Common myeloid progenitor, CD34-positive (primary cell): ENCODE results near the gene MUC12.
"Not testable (repeated sequence)": the region's sequence is repeated elsewhere in the genome, so short reads cannot be mapped to it uniquely, and the experiment has no call there.

Experiments
- CTCF ChIA-PET: fragments of 350-600 bp; sonication (Branson Sonifier 250); formaldehyde crosslinking; loops from one replicate; lab custom pipeline; 2021; ENCODE audit warnings: antibody characterized with exemption; lab: Charles Lee
- POLR2A ChIA-PET: fragments of 350-600 bp; sonication (Branson Sonifier 250); formaldehyde crosslinking; loops from one replicate; lab custom pipeline; 2021; ENCODE audit warnings: antibody characterized with exemption; lab: Charles Lee
- DNase-seq, 3 donors: peaks; one replicate each; pipeline versions ENCODE4 v3.0.0 to v3.0.0-alpha.2; 2013
- H3K27ac ChIP-seq, 2 experiments: 1 replicate in 1 of 2; 2 replicates in 1 of 2; pipeline ENCODE4 v1.7.0; 2013; ENCODE audit warnings: inconsistent platforms in 2 of 2, low read length in 2 of 2, mild to moderate bottlenecking in 2 of 2, low read depth in 1 of 2, moderate library complexity in 1 of 2; ENCODE audit not compliant: severe bottlenecking in 2 of 2, insufficient read depth in 1 of 2, poor library complexity in 1 of 2
- H3K27me3 ChIP-seq, 5 experiments: replicated peaks in 2 of 5; 1 replicate in 3 of 5; 2 replicates in 2 of 5; pipeline versions ENCODE4 v1.6.1 to v1.7.0; 2013; ENCODE audit warnings: low read length in 4 of 5, mild to moderate bottlenecking in 2 of 5, moderate library complexity in 2 of 5, inconsistent platforms in 1 of 5; ENCODE audit not compliant: insufficient read depth in 5 of 5, control insufficient read depth in 4 of 5
- H3K36me3 ChIP-seq, 4 experiments: 1 replicate in 2 of 4; 2 replicates in 2 of 4; pipeline versions ENCODE4 v1.6.1 to v1.7.0; 2013; ENCODE audit warnings: low read length in 3 of 4, control low read depth in 1 of 4, mild to moderate bottlenecking in 1 of 4; ENCODE audit not compliant: control insufficient read depth in 4 of 4, insufficient read depth in 4 of 4
- H3K4me1 ChIP-seq, 4 experiments: 1 replicate in 3 of 4; 2 replicates in 1 of 4; pipeline versions ENCODE4 v1.6.1 to v1.7.1; 2013; ENCODE audit warnings: low read length in 3 of 4, mild to moderate bottlenecking in 3 of 4, control low read depth in 1 of 4, inconsistent platforms in 1 of 4, moderate library complexity in 1 of 4; ENCODE audit not compliant: control insufficient read depth in 4 of 4, insufficient read depth in 4 of 4; ENCODE audit errors: control extremely low read depth in 1 of 4
- H3K4me3 ChIP-seq, 7 experiments: 1 replicate in 4 of 7; 2 replicates in 3 of 7; pipeline versions ENCODE4 v1.5.1 to v1.7.0; 2013; ENCODE audit warnings: mild to moderate bottlenecking in 7 of 7, low read length in 6 of 7, moderate library complexity in 6 of 7, inconsistent platforms in 2 of 7, low read depth in 2 of 7, control low read depth in 1 of 7; ENCODE audit not compliant: insufficient read depth in 4 of 7, control insufficient read depth in 1 of 7; ENCODE audit errors: extremely low read depth in 1 of 7
- H3K9me3 ChIP-seq, 5 experiments: 1 replicate in 4 of 5; 2 replicates in 1 of 5; pipeline versions ENCODE4 v1.6.1 to v1.7.1; 2013; ENCODE audit warnings: low read length in 4 of 5, mild to moderate bottlenecking in 2 of 5, inconsistent platforms in 1 of 5, low read depth in 1 of 5, moderate library complexity in 1 of 5; ENCODE audit not compliant: control insufficient read depth in 4 of 5, insufficient read depth in 2 of 5; ENCODE audit errors: control extremely low read depth in 1 of 5
- WGBS: methylation state at CpG from one replicate; pipeline ENCODE4 v1.1.5; 2013; ENCODE audit not compliant: insufficient coverage; 5-methylcytosine and 5-hydroxymethylcytosine counted together

The MUC12 gene

GRCh38 chr7:100985033-100985797, 15.8 kb downstream of the MUC12 start:
- 79% methylated on average over 4 of the region's 4 CpGs for WGBS
- H3K36me3 ChIP-seq, H3K27ac ChIP-seq, H3K4me1 ChIP-seq, H3K27me3 ChIP-seq, H3K4me3 ChIP-seq, POLR2A ChIA-PET, CTCF ChIA-PET, DNase-seq, H3K9me3 ChIP-seq: not testable (repeated sequence)

- CTCF ChIA-PET = interaction anchor here (1.1 kb wide), 1 partner anchor 42 kb away, joined by 3 read pairs; no protein-coding TSS in a partner anchor
- Histone ChIP-seq H3K27ac (no peak overlapping the region), H3K36me3 (no peaks in the 10 kb centered on the region), H3K9me3 (peaks cover 0 to 3% (median 0%) of the 10 kb centered on the region in 5 experiments), H3K4me3 (no peak overlapping the region), H3K27me3 (peaks cover 0 to 4% (median 0%) of the 10 kb centered on the region in 5 experiments), H3K4me1 (no peaks in the 10 kb centered on the region)
- POLR2A ChIA-PET = no interaction called here
- no peak for DNase-seq
- 97% methylated on average over 8 of the region's 9 CpGs for WGBS
Measured at GRCh38 chr7:100991631-100992030, 22.3 kb downstream of the MUC12 start.

DNA sequence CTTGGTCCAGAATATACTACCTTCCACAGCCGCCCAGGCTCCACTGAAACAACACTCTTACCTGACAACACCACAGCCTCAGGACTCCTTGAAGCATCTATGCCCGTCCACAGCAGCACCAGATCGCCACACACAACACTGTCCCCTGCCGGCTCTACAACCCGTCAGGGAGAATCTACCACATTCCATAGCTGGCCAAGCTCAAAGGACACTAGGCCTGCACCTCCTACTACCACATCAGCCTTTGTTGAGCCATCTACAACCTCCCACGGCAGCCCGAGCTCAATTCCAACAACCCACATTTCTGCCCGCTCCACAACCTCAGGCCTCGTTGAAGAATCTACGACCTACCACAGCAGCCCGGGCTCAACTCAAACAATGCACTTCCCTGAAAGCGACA, 22.9 kb downstream of the MUC12 start:
- H3K27ac ChIP-seq, H3K4me3 ChIP-seq, DNase-seq, H3K36me3 ChIP-seq, H3K9me3 ChIP-seq, H3K4me1 ChIP-seq, POLR2A ChIA-PET, CTCF ChIA-PET, H3K27me3 ChIP-seq: not testable (repeated sequence)
- WGBS = 92% methylated on average over 7 of the region's 12 CpGs

- H3K4me1 ChIP-seq, H3K4me3 ChIP-seq, DNase-seq, H3K27me3 ChIP-seq, H3K27ac ChIP-seq, H3K36me3 ChIP-seq, CTCF ChIA-PET, POLR2A ChIA-PET, H3K9me3 ChIP-seq: not testable (repeated sequence)
- WGBS = no CpG with 5 or more reads among the region's 9 CpGs
Measured at GRCh38 chr7:100994671-100995070, 25.3 kb downstream of the MUC12 start.

DNA sequence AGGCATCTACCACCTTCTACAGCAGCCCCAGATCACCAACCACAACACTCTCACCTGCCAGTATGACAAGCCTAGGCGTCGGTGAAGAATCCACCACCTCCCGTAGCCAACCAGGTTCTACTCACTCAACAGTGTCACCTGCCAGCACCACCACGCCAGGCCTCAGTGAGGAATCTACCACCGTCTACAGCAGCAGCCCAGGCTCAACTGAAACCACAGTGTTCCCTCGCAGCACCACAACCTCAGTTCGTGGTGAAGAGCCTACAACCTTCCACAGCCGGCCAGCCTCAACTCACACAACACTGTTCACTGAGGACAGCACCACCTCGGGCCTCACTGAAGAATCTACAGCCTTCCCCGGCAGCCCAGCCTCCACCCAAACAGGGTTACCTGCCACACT, 29.2 kb downstream of the MUC12 start:
- H3K4me3 ChIP-seq, CTCF ChIA-PET, H3K9me3 ChIP-seq, POLR2A ChIA-PET, H3K27ac ChIP-seq, H3K36me3 ChIP-seq, DNase-seq, H3K27me3 ChIP-seq, H3K4me1 ChIP-seq: not testable (repeated sequence)
- no CpG with 5 or more reads among the region's 10 CpGs for WGBS

DNA sequence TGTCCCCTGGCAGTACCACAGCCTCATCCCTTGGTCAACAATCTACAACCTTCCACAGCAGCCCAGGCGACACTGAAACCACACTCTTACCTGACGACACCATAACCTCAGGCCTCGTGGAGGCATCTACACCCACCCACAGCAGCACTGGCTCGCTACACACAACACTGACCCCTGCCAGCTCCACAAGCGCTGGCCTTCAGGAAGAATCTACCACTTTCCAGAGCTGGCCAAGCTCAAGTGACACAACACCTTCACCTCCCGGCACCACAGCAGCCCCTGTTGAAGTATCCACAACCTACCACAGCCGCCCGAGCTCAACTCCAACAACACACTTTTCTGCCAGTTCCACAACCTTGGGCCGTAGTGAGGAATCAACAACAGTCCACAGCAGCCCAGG, 30.0 kb downstream of the MUC12 start:
- WGBS = no CpG with 5 or more reads among the region's 9 CpGs
- H3K4me3 ChIP-seq, H3K4me1 ChIP-seq, H3K9me3 ChIP-seq, H3K36me3 ChIP-seq, H3K27me3 ChIP-seq, CTCF ChIA-PET, H3K27ac ChIP-seq, POLR2A ChIA-PET, DNase-seq: not testable (repeated sequence)

GRCh38 chr7:101000025-101000424, 30.7 kb downstream of the MUC12 start:
- CTCF ChIA-PET, H3K4me1 ChIP-seq, H3K4me3 ChIP-seq, H3K27me3 ChIP-seq, POLR2A ChIA-PET, H3K27ac ChIP-seq, DNase-seq, H3K36me3 ChIP-seq, H3K9me3 ChIP-seq: not testable (repeated sequence)
- 56% methylated on average over 3 of the region's 10 CpGs for WGBS
